Mesodermal cell (in vitro differentiated cells): ENCODE data around the gene ZXDC.

Source experiments
- H3K27ac ChIP-seq: 2 replicates; pipeline ENCODE4 v1.7.0; 2013; ENCODE audit warnings: mild to moderate bottlenecking, low read depth, low read length, moderate library complexity; ENCODE audit not compliant: severe bottlenecking
- H3K36me3 ChIP-seq: 2 replicates; pipeline ENCODE4 v1.7.1; 2013; ENCODE audit warnings: mild to moderate bottlenecking, low read length, moderate library complexity; ENCODE audit not compliant: control insufficient read depth, insufficient read depth
- H3K4me1 ChIP-seq: one replicate; pipeline ENCODE4 v1.7.1; 2013; ENCODE audit warnings: mild to moderate bottlenecking, low read length; ENCODE audit not compliant: insufficient read depth, control insufficient read depth, poor library complexity, severe bottlenecking
- H3K4me3 ChIP-seq: 2 replicates; pipeline ENCODE4 v1.7.0; 2013; ENCODE audit warnings: low read length, control low read depth, mild to moderate bottlenecking; ENCODE audit not compliant: insufficient read depth, poor library complexity, severe bottlenecking; ENCODE audit errors: extremely low read depth
- H3K9me3 ChIP-seq: 2 replicates; pipeline ENCODE4 v1.7.1; 2013; ENCODE audit warnings: mild to moderate bottlenecking, low read length, moderate library complexity; ENCODE audit not compliant: control insufficient read depth
- WGBS, 2 experiments: methylation state at CpG; one replicate each; pipeline ENCODE4 v1.1.5; 2013; ENCODE audit warnings: missing lambda C conversion rate in 2 of 2; ENCODE audit not compliant: insufficient coverage in 2 of 2; 5-methylcytosine and 5-hydroxymethylcytosine counted together

The ZXDC gene

DNA sequence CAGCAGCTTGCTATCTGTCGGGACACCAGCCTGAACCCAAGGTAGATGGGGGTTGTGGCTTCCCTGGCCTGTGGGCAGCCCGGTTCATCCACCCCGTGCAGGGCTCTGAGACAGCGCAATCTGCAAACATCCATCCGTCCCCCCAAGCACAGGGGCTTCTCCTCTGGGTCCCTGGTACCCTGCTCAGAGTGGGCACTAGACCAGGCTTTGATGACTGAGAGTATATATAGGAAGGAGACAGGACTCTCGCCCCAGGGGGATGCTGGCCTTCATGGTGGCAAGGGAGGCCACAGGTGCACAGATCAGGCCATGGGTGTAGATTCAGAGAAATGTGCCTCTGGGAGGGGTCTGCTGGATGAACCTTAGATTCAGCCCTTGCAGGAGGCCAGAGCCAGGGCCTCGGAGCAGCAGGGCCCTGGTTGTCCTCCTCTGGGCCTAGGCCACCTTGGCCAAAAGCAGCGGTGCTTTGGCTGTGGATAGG, 40.7 kb downstream of the ZXDC start:
- Histone ChIP-seq H3K36me3 (peaks cover 25% of the 10 kb centered on the region), H3K4me1 (no peaks in the 10 kb centered on the region), H3K27ac (no peak overlapping the region), H3K4me3 (no peak overlapping the region), H3K9me3 (no peaks in the 10 kb centered on the region)
- WGBS, 2 experiments: 88 to 95% methylated on average over 2 to 7 of the region's 8 CpGs

DNA sequence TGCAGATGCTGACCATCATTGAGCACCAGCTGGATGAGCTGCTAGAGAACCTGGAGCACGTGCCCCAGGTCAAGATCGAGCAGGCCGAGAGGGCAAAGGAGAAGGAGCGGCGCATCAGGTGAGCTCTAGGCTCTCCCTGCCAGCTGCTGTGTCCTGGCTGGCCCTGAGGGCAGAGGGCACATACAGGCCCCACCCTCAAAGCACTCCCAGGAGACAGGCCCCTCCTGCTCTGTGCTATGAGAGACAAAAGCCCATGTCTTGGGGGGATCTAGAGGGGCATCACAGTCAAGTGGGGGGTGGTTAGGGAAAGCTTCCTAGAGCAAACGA, 41.5 kb downstream of the ZXDC start:
- Histone ChIP-seq H3K9me3 (no peaks in the 10 kb centered on the region), H3K36me3 (peaks cover 22% of the 10 kb centered on the region), H3K27ac (no peak overlapping the region), H3K4me3 (no peak overlapping the region), H3K4me1 (no peaks in the 10 kb centered on the region)
- 89 to 97% methylated on average over 5 to 6 of the region's 6 CpGs for WGBS, 2 experiments

- 87 to 92% methylated on average over 11 to 12 of the region's 13 CpGs for WGBS, 2 experiments
- Histone ChIP-seq H3K4me1 (no peaks in the 10 kb centered on the region), H3K36me3 (peaks cover 18% of the 10 kb centered on the region), H3K27ac (no peak overlapping the region), H3K9me3 (no peaks in the 10 kb centered on the region), H3K4me3 (no peak overlapping the region)
These were observed 42.0 kb downstream of the ZXDC start for GRCh38 chr3:126433496-126434263.

DNA sequence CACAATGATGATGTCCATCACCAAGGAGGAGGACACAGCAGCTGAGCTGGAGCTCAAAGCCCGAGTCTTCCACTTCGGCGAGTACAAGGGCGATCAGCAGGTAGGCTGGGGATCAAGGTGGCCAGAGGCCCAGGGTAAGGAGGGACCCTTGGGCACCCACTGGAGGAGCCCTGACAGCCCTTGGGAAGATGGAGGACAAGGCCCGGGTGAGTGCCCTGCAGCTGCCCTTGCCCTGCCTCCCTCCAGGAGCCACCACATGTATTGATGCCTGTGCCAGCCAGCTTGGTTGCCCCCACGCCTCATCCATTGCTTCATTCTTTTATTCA, 42.6 kb downstream of the ZXDC start:
- Histone ChIP-seq H3K9me3 (no peaks in the 10 kb centered on the region), H3K4me1 (no peaks in the 10 kb centered on the region), H3K27ac (no peak overlapping the region), H3K4me3 (no peak overlapping the region), H3K36me3 (peaks cover 15% of the 10 kb centered on the region)
- 87 to 98% methylated on average over 4 to 5 of the region's 6 CpGs for WGBS, 2 experiments

- Histone ChIP-seq H3K4me3 (no peak overlapping the region), H3K9me3 (no peaks in the 10 kb centered on the region), H3K4me1 (no peaks in the 10 kb centered on the region), H3K36me3 (peaks cover 10% of the 10 kb centered on the region), H3K27ac (no peak overlapping the region)
- WGBS, 2 experiments: 91 to 94% methylated on average over 4 of the region's 4 CpGs
These were observed 43.2 kb downstream of the ZXDC start for GRCh38 chr3:126432361-126433104.

- Histone ChIP-seq H3K4me1 (no peaks in the 10 kb centered on the region), H3K36me3 (no peaks in the 10 kb centered on the region), H3K9me3 (peaks cover 2% of the 10 kb centered on the region), H3K4me3 (no peak overlapping the region), H3K27ac (no peak overlapping the region)
- WGBS, 2 experiments: 100% methylated on average over 1 of the region's 1 CpG; no CpG with 5 or more reads in 1 of the 2 experiments
These were observed 44.6 kb downstream of the ZXDC start for GRCh38 chr3:126431103-126431534.

- H3K36me3 ChIP-seq: no peaks in the 10 kb centered on the region
- H3K4me3 ChIP-seq: no peak overlapping the region
- H3K4me1 ChIP-seq: no peaks in the 10 kb centered on the region
- H3K9me3 ChIP-seq: peaks cover 8% of the 10 kb centered on the region
- H3K27ac ChIP-seq: no peak overlapping the region
- WGBS, 2 experiments: 74 to 76% methylated on average over 2 to 3 of the region's 3 CpGs
These were observed 50.9 kb downstream of the ZXDC start for GRCh38 chr3:126424751-126425150.

GRCh38 chr3:126424039-126424717, 51.5 kb downstream of the ZXDC start:
- no peaks in the 10 kb centered on the region for H3K4me1 ChIP-seq
- 92 to 93% methylated on average over 7 to 10 of the region's 10 CpGs for WGBS, 2 experiments
- H3K36me3 ChIP-seq: no peaks in the 10 kb centered on the region
- peaks cover 8% of the 10 kb centered on the region for H3K9me3 ChIP-seq
- no peak overlapping the region for H3K27ac ChIP-seq
- no peak overlapping the region for H3K4me3 ChIP-seq

- H3K36me3 ChIP-seq: no peaks in the 10 kb centered on the region
- no peak overlapping the region for H3K27ac ChIP-seq
- peaks cover 8% of the 10 kb centered on the region for H3K9me3 ChIP-seq
- WGBS, 2 experiments: 86 to 95% methylated on average over 16 to 22 of the region's 26 CpGs
- no peaks in the 10 kb centered on the region for H3K4me1 ChIP-seq
- H3K4me3 ChIP-seq: no peak overlapping the region
These were observed 52.3 kb downstream of the ZXDC start for GRCh38 chr3:126423191-126424038.

DNA sequence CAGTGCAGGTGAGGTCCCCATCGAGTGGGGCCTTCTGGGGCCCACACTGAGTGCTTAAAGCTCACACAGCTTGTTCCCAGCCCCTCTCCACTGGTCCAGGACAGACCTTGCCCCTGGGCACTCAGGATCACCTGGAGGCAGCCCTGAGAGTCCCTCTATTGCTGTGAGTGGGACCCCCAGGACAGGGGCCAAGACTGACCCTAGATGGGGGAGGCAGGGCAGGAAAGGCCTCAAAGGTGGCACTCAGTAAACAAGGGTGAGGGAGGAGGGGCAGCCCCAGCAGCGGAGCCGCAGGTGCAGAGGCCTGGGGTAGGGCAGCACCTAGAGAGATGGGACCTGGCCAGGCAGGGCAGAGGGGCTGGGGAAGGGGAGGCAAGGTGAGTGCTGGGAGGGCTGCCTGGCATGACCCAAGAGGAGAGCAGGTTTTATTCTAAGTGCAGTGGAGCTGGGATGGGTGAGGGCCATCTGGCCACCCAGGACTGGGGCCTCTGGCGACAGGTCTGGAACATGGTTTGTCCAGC, 53.1 kb downstream of the ZXDC start:
- no peak overlapping the region for H3K4me3 ChIP-seq
- H3K27ac ChIP-seq: no peak overlapping the region
- peaks cover 8% of the 10 kb centered on the region for H3K9me3 ChIP-seq
- WGBS, 2 experiments: 87 to 89% methylated on average over 2 to 4 of the region's 4 CpGs
- no peaks in the 10 kb centered on the region for H3K36me3 ChIP-seq
- H3K4me1 ChIP-seq: no peaks in the 10 kb centered on the region
